MM.1S (cell line): ENCODE results near the gene PDE4B.

ENCODE experiments used
- CTCF ChIP-seq: fragments of 300-600 bp; sonication (generic); IDR thresholded peaks from 2 replicates; pipeline ENCODE4 v1.5.1; 2016; ENCODE audit warnings: antibody characterized with exemption, low read length, mixed read lengths
- EZH2 ChIP-seq: fragments of 300-600 bp; sonication (generic); optimal IDR thresholded peaks from 2 replicates; pipeline ENCODE3; 2017; ENCODE audit warnings: low read depth, mild to moderate bottlenecking, antibody characterized with exemption, low read length, mixed read lengths
- EZH2phosphoT487 ChIP-seq: fragments of 300-600 bp; sonication (generic); IDR thresholded peaks from 2 replicates; pipeline ENCODE4 v1.6.1; 2018; ENCODE audit warnings: antibody characterized with exemption, low read length

DNA sequence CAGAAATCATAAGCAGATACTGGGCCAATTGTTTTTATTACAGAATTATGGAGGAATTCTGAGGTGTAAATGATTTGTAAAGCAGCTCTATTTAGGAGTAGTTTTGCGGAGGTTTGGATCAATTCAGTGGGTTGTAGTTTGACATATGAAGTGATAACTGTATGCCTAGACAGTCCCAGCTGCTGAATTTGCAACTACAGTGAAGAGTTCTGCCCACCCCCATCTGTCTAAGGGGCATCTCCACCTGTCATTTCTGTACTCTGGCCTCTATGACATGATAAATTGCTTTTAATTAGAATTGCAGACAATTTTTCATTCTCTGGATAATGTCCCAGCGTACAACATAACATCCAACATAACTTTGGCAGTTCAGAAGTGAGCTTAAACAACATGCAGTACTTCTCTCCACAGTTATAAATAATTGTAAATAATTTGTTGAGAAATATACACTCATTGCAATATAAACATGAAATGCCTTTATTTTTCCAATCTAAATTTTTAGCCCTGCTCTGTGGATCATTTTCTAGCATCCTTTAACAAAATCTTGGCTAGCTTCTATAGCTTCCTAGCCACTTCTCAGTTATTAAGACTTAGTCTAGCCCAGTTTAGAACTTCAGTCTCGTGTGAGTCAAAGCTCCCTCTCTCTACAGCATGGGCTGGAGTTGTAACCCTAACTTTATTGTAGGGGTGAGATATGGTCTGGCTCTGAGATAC, 52.3 kb downstream of the PDE4B start:
- no peak for TF ChIP-seq CTCF
- TF ChIP-seq EZH2 = no peak
- no peak for TF ChIP-seq EZH2phosphoT487
